Neural progenitor cell (in vitro differentiated cells): ENCODE data around the gene SLC15A4. TPM values are rescaled to one million over a fixed set of nuclear protein-coding genes. Genes with fewer than 3 reads are reported as not detected.

ENCODE experiments used
- DNase-seq: peaks from one replicate; pipeline ENCODE4 v3.0.0-alpha.2; 2016; ENCODE audit warnings: low spot score
- H2AFZ ChIP-seq: fragments of 200-600 bp; sonication (generic); replicated peaks from 2 replicates; pipeline ENCODE4 v1.6.1; 2016; ENCODE audit warnings: antibody characterized with exemption
- H3F3A ChIP-seq: fragments of 200-600 bp; sonication (generic); 2 replicates; pipeline ENCODE4 v1.6.1; 2016; ENCODE audit warnings: antibody characterized with exemption, low read depth
- H3K27ac ChIP-seq: fragments of 200-600 bp; sonication (generic); 2 replicates; pipeline ENCODE4 v1.5.1; 2016; ENCODE audit warnings: mild to moderate bottlenecking
- H3K27me3 ChIP-seq: fragments of 200-600 bp; sonication (generic); 2 replicates; pipeline ENCODE4 v1.6.1; 2016; ENCODE audit warnings: mild to moderate bottlenecking, moderate library complexity
- H3K36me3 ChIP-seq: fragments of 200-600 bp; sonication (generic); 2 replicates; pipeline ENCODE4 v1.5.1; 2016
- H3K4me1 ChIP-seq: fragments of 200-600 bp; sonication (generic); 2 replicates; pipeline ENCODE4 v1.6.1; 2016; ENCODE audit warnings: mixed run types
- H3K4me2 ChIP-seq: fragments of 200-600 bp; sonication (generic); 2 replicates; pipeline ENCODE4 v1.6.1; 2016
- H3K4me3 ChIP-seq: fragments of 200-600 bp; sonication (generic); 2 replicates; pipeline ENCODE4 v1.5.1; 2016
- H3K79me2 ChIP-seq: fragments of 200-600 bp; sonication (generic); 2 replicates; pipeline ENCODE4 v1.6.1; 2016; ENCODE audit warnings: low read depth
- H3K9ac ChIP-seq: fragments of 200-600 bp; sonication (generic); 2 replicates; pipeline ENCODE4 v1.6.1; 2016
- H3K9me3 ChIP-seq: fragments of 200-600 bp; sonication (generic); 2 replicates; pipeline ENCODE4 v1.5.1; 2016; ENCODE audit warnings: low read depth
- H4K20me1 ChIP-seq: fragments of 200-600 bp; sonication (generic); 2 replicates; pipeline ENCODE4 v1.6.1; 2016; ENCODE audit warnings: low read depth
- H3K27ac Mint-ChIP-seq: 3 replicates; pipeline ENCODE4 v1.8.0; 2021; ENCODE audit warnings: mixed read lengths
- H3K27me3 Mint-ChIP-seq: 2 replicates; pipeline ENCODE4 v1.8.0; 2022; ENCODE audit warnings: low read depth, mild to moderate bottlenecking, inconsistent platforms, moderate library complexity, mixed read lengths; ENCODE audit not compliant: insufficient read depth
- H3K36me3 Mint-ChIP-seq: 3 replicates; pipeline ENCODE4 v1.8.0; 2021; ENCODE audit warnings: mixed read lengths
- H3K4me1 Mint-ChIP-seq: 3 replicates; pipeline ENCODE4 v1.8.0; 2021; ENCODE audit warnings: mixed read lengths
- H3K4me3 Mint-ChIP-seq: 3 replicates; pipeline ENCODE4 v1.8.0; 2021; ENCODE audit warnings: mild to moderate bottlenecking, moderate library complexity, mixed read lengths
- H3K9me3 Mint-ChIP-seq: 3 replicates; pipeline ENCODE4 v1.8.0; 2020; ENCODE audit warnings: mixed read lengths
- EZH2 ChIP-seq: fragments of 200-600 bp; sonication (generic); IDR thresholded peaks from 2 replicates; pipeline ENCODE4 v1.6.1; 2017; ENCODE audit warnings: antibody characterized with exemption, mild to moderate bottlenecking, moderate library complexity
- EZH2phosphoT487 ChIP-seq: fragments of 200-600 bp; sonication (generic); IDR thresholded peaks from 2 replicates; pipeline ENCODE4 v1.6.1; 2017; ENCODE audit warnings: antibody characterized with exemption
- total RNA-seq: library from RNA; depleted of rRNA; stranded (reverse); fragments of >200 nt; gene quantifications from 2 replicates; pipeline ENCODE4 v1.2.3, GENCODE V29; 2015; ENCODE audit warnings: low replicate concordance
- TF ChIP-seq, protein P1 (sequence below): fragments of 200-600 bp; sonication (generic); IDR thresholded peaks from 2 replicates; pipeline ENCODE4 v1.5.1; 2017; ENCODE audit warnings: antibody characterized with exemption, mild to moderate bottlenecking

The SLC15A4 gene
- total RNA-seq, 1 donor from 2014 or later: 42.3 TPM

DNA sequence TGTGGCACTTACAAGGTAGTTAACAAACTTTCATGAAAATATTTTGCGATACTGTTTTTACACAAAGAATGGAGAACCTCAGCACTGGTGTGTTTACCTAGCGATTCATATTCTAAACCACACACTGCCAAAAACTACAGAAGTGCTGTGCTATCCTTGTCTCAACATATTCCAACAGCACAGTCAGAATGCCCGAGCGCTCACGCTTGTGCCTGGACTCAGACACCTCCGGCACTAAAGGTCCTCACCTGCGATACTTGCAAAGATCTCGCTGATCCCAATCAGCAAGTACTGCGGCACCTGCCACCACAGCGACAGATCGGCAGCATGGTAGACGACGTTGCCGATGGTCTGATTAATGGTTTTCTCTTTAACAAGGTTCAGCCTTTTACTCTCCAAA, 23.2 kb downstream of the SLC15A4 start:
- Histone ChIP-seq H3K9ac (no peak overlapping the region), H3F3A (peaks cover 9% of the 10 kb centered on the region), H2AFZ (no peak overlapping the region), H3K36me3 (peaks cover 16% of the 10 kb centered on the region), H3K79me2 (peaks cover 33% of the 10 kb centered on the region), H3K27ac (no peak overlapping the region), H3K9me3 (no peaks in the 10 kb centered on the region), H3K4me1 (peaks cover 17% of the 10 kb centered on the region), H3K4me3 (no peak overlapping the region), H3K27me3 (no peaks in the 10 kb centered on the region), H4K20me1 (peaks cover 69% of the 10 kb centered on the region), H3K4me2 (no peak overlapping the region)
- no peaks in the 10 kb centered on the region for H3K27me3 Mint-ChIP-seq
- no peak overlapping the region for H3K27ac Mint-ChIP-seq
- H3K9me3 Mint-ChIP-seq: peaks cover 6% of the 10 kb centered on the region
- peaks cover 52% of the 10 kb centered on the region for H3K36me3 Mint-ChIP-seq
- H3K4me3 Mint-ChIP-seq: no peak overlapping the region
- H3K4me1 Mint-ChIP-seq: peaks cover 9% of the 10 kb centered on the region
- DNase-seq: no peak
- TF ChIP-seq EZH2phosphoT487: no peak
- TF ChIP-seq EZH2: no peak
- TF ChIP-seq, protein P1, sequence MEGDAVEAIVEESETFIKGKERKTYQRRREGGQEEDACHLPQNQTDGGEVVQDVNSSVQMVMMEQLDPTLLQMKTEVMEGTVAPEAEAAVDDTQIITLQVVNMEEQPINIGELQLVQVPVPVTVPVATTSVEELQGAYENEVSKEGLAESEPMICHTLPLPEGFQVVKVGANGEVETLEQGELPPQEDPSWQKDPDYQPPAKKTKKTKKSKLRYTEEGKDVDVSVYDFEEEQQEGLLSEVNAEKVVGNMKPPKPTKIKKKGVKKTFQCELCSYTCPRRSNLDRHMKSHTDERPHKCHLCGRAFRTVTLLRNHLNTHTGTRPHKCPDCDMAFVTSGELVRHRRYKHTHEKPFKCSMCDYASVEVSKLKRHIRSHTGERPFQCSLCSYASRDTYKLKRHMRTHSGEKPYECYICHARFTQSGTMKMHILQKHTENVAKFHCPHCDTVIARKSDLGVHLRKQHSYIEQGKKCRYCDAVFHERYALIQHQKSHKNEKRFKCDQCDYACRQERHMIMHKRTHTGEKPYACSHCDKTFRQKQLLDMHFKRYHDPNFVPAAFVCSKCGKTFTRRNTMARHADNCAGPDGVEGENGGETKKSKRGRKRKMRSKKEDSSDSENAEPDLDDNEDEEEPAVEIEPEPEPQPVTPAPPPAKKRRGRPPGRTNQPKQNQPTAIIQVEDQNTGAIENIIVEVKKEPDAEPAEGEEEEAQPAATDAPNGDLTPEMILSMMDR: no peak

- Histone ChIP-seq H2AFZ (no peak overlapping the region), H3K4me1 (peaks cover 17% of the 10 kb centered on the region), H3K27ac (no peak overlapping the region), H3K4me3 (no peak overlapping the region), H4K20me1 (peaks cover 73% of the 10 kb centered on the region), H3K9ac (no peak overlapping the region), H3K27me3 (no peaks in the 10 kb centered on the region), H3K36me3 (peaks cover 3% of the 10 kb centered on the region), H3F3A (peaks cover 9% of the 10 kb centered on the region), H3K79me2 (peaks cover 20% of the 10 kb centered on the region), H3K4me2 (no peak overlapping the region), H3K9me3 (no peaks in the 10 kb centered on the region)
- no peaks in the 10 kb centered on the region for H3K27me3 Mint-ChIP-seq
- TF ChIP-seq, protein P1: peak; percentile 35
- no peak for TF ChIP-seq EZH2
- peaks cover 9% of the 10 kb centered on the region for H3K4me1 Mint-ChIP-seq
- no peak overlapping the region for H3K4me3 Mint-ChIP-seq
- peaks cover 2% of the 10 kb centered on the region for H3K9me3 Mint-ChIP-seq
- H3K27ac Mint-ChIP-seq: no peak overlapping the region
- peaks cover 51% of the 10 kb centered on the region for H3K36me3 Mint-ChIP-seq
- no peak for DNase-seq
Observed at GRCh38 chr12:128798571-128799341, 25.0 kb downstream of the SLC15A4 start.

GRCh38 chr12:128797119-128798118, 26.3 kb downstream of the SLC15A4 start:
- peaks cover 63% of the 10 kb centered on the region for H4K20me1 ChIP-seq
- H3K36me3 Mint-ChIP-seq: peaks cover 45% of the 10 kb centered on the region
- peaks cover 17% of the 10 kb centered on the region for H3K4me1 ChIP-seq
- peak overlapping the region; percentile 83 for H3K27ac Mint-ChIP-seq
- H3K9me3 ChIP-seq: no peaks in the 10 kb centered on the region
- H3K9ac ChIP-seq: no peak overlapping the region
- peaks cover 9% of the 10 kb centered on the region for H3K4me1 Mint-ChIP-seq
- no peak overlapping the region for H3K27ac ChIP-seq
- H3K4me2 ChIP-seq: peak overlapping the region; percentile 53
- no peaks in the 10 kb centered on the region for H3K27me3 Mint-ChIP-seq
- no peak overlapping the region for H2AFZ ChIP-seq
- no peak for TF ChIP-seq EZH2phosphoT487
- no peak for TF ChIP-seq EZH2
- TF ChIP-seq, protein P1: no peak
- H3K36me3 ChIP-seq: peaks cover 3% of the 10 kb centered on the region
- H3K79me2 ChIP-seq: peaks cover 8% of the 10 kb centered on the region
- peak; percentile 57 for DNase-seq
- H3K9me3 Mint-ChIP-seq: no peaks in the 10 kb centered on the region
- H3K27me3 ChIP-seq: no peaks in the 10 kb centered on the region
- H3F3A ChIP-seq: peaks cover 9% of the 10 kb centered on the region
- peak overlapping the region; percentile 17 for H3K4me3 ChIP-seq
- H3K4me3 Mint-ChIP-seq: no peak overlapping the region
